ENCODE data around the gene BNIP3. TPM values are rescaled to one million over a fixed set of nuclear protein-coding genes. Genes with fewer than 3 reads are reported as not detected.

The BNIP3 gene
- total and polyA plus RNA-seq, 2 of the 8 experiments (the other 6 are each of a cell fraction or from before 2014, with no cell fraction given) = 25.8 to 58.9 TPM

DNA sequence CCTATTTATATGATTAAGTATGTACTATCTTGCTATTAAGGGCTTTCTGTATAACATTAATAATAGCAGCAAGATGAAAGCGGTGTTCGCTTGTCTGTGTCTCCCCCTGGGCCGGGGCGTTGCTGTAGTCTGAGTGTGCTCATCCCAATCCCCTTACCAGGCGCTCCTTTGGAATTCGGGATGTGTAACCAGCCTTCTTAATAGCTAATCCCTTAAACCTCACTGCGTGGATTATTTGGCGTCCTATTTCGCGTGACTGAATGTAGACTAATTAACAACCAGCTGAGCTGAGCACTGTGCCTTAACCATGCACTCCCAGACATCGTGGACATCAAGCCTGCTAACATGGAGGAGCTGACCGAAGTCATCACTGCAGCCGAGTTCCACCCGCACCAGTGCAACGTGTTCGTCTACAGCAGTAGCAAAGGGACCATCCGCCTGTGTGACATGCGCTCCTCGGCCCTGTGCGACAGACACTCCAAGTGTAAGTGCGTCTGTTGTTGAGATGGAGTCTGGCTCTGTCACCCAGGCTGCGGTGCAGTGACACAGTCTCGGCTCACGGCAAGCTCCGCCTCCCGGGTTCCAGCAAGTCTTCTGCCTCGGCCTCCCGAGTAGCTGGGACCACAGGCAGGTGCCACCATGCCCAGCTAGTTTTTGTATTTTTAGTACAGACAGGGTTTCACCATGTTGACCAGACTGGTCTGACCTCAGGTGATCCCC lies 36.6 kb downstream of the BNIP3 start:
- no peak overlapping the region; the same call in 1 of the 2 replicates for H4K8ac ChIP-seq (ENCODE audit: extremely low read depth, insufficient read depth, low read length)
- peaks cover 7 to 12% of the 10 kb centered on the region in 2 experiments for H4K20me1 ChIP-seq (replicated peaks in 1 of 2; ENCODE audit: control insufficient read depth in 1 of 2, insufficient read depth in 2 of 2, low read length in 2 of 2)
- H3K27ac ChIP-seq (ENCODE audit: low read depth, low read length) = no peak overlapping the region
- H2AFZ ChIP-seq (ENCODE audit: low read length) = no peak overlapping the region
- H3K4me1 ChIP-seq (replicated peaks in 1 of 4; ENCODE audit: control insufficient read depth in 3 of 4, insufficient read depth in 4 of 4, low read length in 3 of 4) = no peaks in the 10 kb centered on the region; a peak in 2 of 7 replicates
- ChIA-PET POLR2A (ENCODE audit: partially characterized antibody) (interaction anchor here (1.4 to 4.9 kb wide), 2 partner anchors 16 to 45 kb away, joined by 4 to 15 read pairs; no protein-coding TSS in a partner anchor), CTCF (ENCODE audit: partially characterized antibody) (interaction anchor here (0.6 to 7.8 kb wide), 11 partner anchors 10 to 181 kb away, joined by 3 to 41 read pairs (median 12); no protein-coding TSS in a partner anchor)
- H3K36me3 ChIP-seq (ENCODE audit: control insufficient read depth in 2 of 4, insufficient read depth in 4 of 4, low read length in 3 of 4) = peaks cover 27 to 53% (median 48%) of the 10 kb centered on the region in 4 experiments
- no peaks in the 10 kb centered on the region for H3K23me2 ChIP-seq (ENCODE audit: low read depth, low read length)
- WGBS, 2 experiments (ENCODE audit: extremely low coverage in 1 of 2, insufficient coverage in 1 of 2, insufficient read length in 1 of 2, insufficient replicate concordance in 2 of 2, low coverage in 1 of 2, low lambda C conversion rate in 2 of 2, missing lambda C conversion rate in 1 of 2) = 95% methylated on average over 28 of the region's 28 CpGs; no CpG with 5 or more reads in 1 of the 2 experiments
- no peak overlapping the region for H3K4me2 ChIP-seq (ENCODE audit: insufficient read depth in 1 of 2, low read depth in 2 of 2, low read length in 2 of 2)
- no peak overlapping the region for H2BK5ac ChIP-seq (ENCODE audit: low read depth, low read length)
- no peak overlapping the region for H3K18ac ChIP-seq (ENCODE audit: extremely low read depth, low read length)
- H4K91ac ChIP-seq (replicated peaks; ENCODE audit: insufficient read length, low read length) = no peak overlapping the region
- no peak overlapping the region for H3K14ac ChIP-seq (ENCODE audit: insufficient read length)
- DNase-seq (ENCODE audit: low read depth in 1 of 2, low spot score in 2 of 2) (no peak), FAIRE-seq (no peak)
- TF ChIP-seq KDM4A (IDR thresholded peaks at IDR 0.05; ENCODE audit: low read depth, low read length, severe bottlenecking) (no peak), CREB1 (IDR thresholded peaks at IDR 0.05) (no peak), HDAC6 (IDR thresholded peaks at IDR 0.05; ENCODE audit: low read depth, low read length) (no peak), SP1 (IDR thresholded peaks at IDR 0.05; ENCODE audit: low read depth, low read length) (no peak), FOSL1 (IDR thresholded peaks at IDR 0.05; ENCODE audit: insufficient read depth, low read depth, low read length) (no peak), RFX5 (IDR thresholded peaks at IDR 0.05; ENCODE audit: borderline replicate concordance, low read depth, low read length) (no peak), EZH2 (IDR thresholded peaks at IDR 0.05; ENCODE audit: low read depth, low read length, severe bottlenecking) (no peak), SP4 (IDR thresholded peaks at IDR 0.05; ENCODE audit: low read length) (no peak)
- no peak overlapping the region for H2BK12ac ChIP-seq (ENCODE audit: low read depth, low read length)
- no peak overlapping the region for H4K5ac ChIP-seq (ENCODE audit: insufficient read length, low read depth, low read length)
- H2BK20ac ChIP-seq (ENCODE audit: low read length) = no peak overlapping the region
- no peak overlapping the region for H2AK5ac ChIP-seq (ENCODE audit: low read depth, low read length)
- H3K9me3 ChIP-seq (ENCODE audit: insufficient read depth in 2 of 2, low read depth in 1 of 2, low read length in 1 of 2) = no peaks in the 10 kb centered on the region
- H3K9ac ChIP-seq (replicated peaks in 1 of 4; ENCODE audit: extremely low read depth in 1 of 4, low read depth in 3 of 4, low read length in 3 of 4) = no peak overlapping the region; a peak in 1 of 7 replicates
- H3K27me3 ChIP-seq (replicated peaks in 1 of 4; ENCODE audit: control insufficient read depth in 3 of 4, extremely low read depth in 1 of 4, insufficient read depth in 3 of 4, low read length in 3 of 4) = no peaks in the 10 kb centered on the region
- no peak overlapping the region for H3K23ac ChIP-seq (ENCODE audit: insufficient read length)
- H3K56ac ChIP-seq (replicated peaks; ENCODE audit: insufficient read length, low read depth, low read length) = no peak overlapping the region
- H3K79me2 ChIP-seq (ENCODE audit: control insufficient read depth in 1 of 2, insufficient read depth in 2 of 2, low read length in 2 of 2) = 0 out of 4 replicates have a peak, but pooled peaks cover 0 to 5% of the 10 kb centered on the region in 2 experiments
- H2BK120ac ChIP-seq (replicated peaks; ENCODE audit: low read depth, low read length) = no peak overlapping the region
- H3K79me1 ChIP-seq (ENCODE audit: low read depth, low read length) = no peaks in the 10 kb centered on the region
- no peak overlapping the region for H3K4me3 ChIP-seq (ENCODE audit: extremely low read depth in 1 of 4, insufficient read depth in 2 of 4, low read depth in 3 of 4, low read length in 4 of 4)
- no peak overlapping the region for H2BK15ac ChIP-seq (ENCODE audit: low read length)
- no peak overlapping the region for H3K4ac ChIP-seq (replicated peaks; ENCODE audit: insufficient read length, low read depth, low read length)
